Upper lobe of right lung (tissue), 1 donor: ENCODE results near the gene MAGI2. TPM values are rescaled to one million over a fixed set of nuclear protein-coding genes. Genes with fewer than 3 reads are reported as not detected.

Experiments
- ATAC-seq: fragments of 200-7000 bp; cut with Tn5 transposase; one replicate; pipeline ENCODE4 v1.9.1; 2020; ENCODE audit warnings: mild to moderate bottlenecking, moderate library complexity
- DNase-seq: peaks from one replicate; pipeline ENCODE4 v3.0.0-alpha.2; 2020
- H3K27ac ChIP-seq: fragments of 200-600 bp; one replicate; pipeline ENCODE4 v1.8.0; 2022
- H3K27me3 ChIP-seq: fragments of 200-600 bp; one replicate; pipeline ENCODE4 v1.8.0; 2022; ENCODE audit warnings: mild to moderate bottlenecking
- H3K36me3 ChIP-seq: fragments of 200-600 bp; one replicate; pipeline ENCODE4 v1.8.0; 2022
- H3K4me1 ChIP-seq: fragments of 200-600 bp; one replicate; pipeline ENCODE4 v1.8.0; 2022
- H3K4me3 ChIP-seq: fragments of 200-600 bp; one replicate; pipeline ENCODE4 v1.8.0; 2022; ENCODE audit warnings: mild to moderate bottlenecking
- H3K9me3 ChIP-seq: fragments of 200-600 bp; one replicate; pipeline ENCODE4 v1.8.0; 2022
- CTCF ChIP-seq: fragments of 200-600 bp; IDR thresholded peaks from one replicate; pipeline ENCODE4 v1.8.0; 2022; ENCODE audit warnings: antibody characterized with exemption
- intact Hi-C: fragments of 100-400 bp; cut with DNase I; formaldehyde crosslinking; loops from one replicate; pipeline ENCODE4 v1.11.0; 2022
- total RNA-seq: library from RNA; stranded (reverse); fragmentation: NEBNext Ultra II Directional; extraction: Animal tissue kit (Norgen Biotek cat#: 25700); gene quantifications from one replicate; pipeline ENCODE4 v1.2.1, GENCODE V29; 2021
- donor health status: DM: no; HTN: yes; CAD: no; lungs with severe emphysema.

Gene MAGI2
- total RNA-seq, 1 donor from 2014 or later, result 12.8 TPM

GRCh38 chr7:78185149-78185745 is 1268.2 kb downstream of the MAGI2 start:
- no peaks in the 10 kb centered on the region for H3K9me3 ChIP-seq
- no peak overlapping the region for H3K4me3 ChIP-seq
- no peak for TF ChIP-seq CTCF
- no peaks in the 10 kb centered on the region for H3K36me3 ChIP-seq
- H3K27ac ChIP-seq, result no peak overlapping the region
- no peaks in the 10 kb centered on the region for H3K27me3 ChIP-seq
- H3K4me1 ChIP-seq, result no peaks in the 10 kb centered on the region
- intact Hi-C loops, result no loop called here
- DNase-seq (no peak), ATAC-seq (no peak)

DNA sequence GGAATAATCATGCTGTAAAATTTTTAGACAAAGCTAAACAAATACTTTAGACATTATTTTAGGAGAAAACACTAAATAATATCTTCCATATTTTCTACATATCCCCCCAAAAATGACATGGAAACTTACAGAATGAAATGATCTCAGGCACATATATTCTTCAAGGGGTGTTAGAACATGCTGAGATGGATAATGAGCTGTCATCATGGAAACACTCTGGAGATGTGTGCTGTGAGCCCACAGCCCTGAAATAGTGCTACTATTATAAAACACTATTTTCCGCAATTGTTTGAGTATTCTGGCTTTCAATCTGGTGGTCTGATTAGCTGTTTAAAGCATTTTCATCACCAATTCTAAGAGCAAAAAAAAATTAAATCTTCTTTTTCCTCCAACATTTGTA is 1269.2 kb downstream of the MAGI2 start:
- peaks cover 4% of the 10 kb centered on the region for H3K4me1 ChIP-seq
- intact Hi-C loops, result no loop called here
- DNase-seq, result no peak
- no peaks in the 10 kb centered on the region for H3K36me3 ChIP-seq
- H3K4me3 ChIP-seq, result no peak overlapping the region
- TF ChIP-seq CTCF, result no peak
- ATAC-seq, result no peak
- H3K27ac ChIP-seq, result no peak overlapping the region
- H3K9me3 ChIP-seq, result no peaks in the 10 kb centered on the region
- no peaks in the 10 kb centered on the region for H3K27me3 ChIP-seq

DNA sequence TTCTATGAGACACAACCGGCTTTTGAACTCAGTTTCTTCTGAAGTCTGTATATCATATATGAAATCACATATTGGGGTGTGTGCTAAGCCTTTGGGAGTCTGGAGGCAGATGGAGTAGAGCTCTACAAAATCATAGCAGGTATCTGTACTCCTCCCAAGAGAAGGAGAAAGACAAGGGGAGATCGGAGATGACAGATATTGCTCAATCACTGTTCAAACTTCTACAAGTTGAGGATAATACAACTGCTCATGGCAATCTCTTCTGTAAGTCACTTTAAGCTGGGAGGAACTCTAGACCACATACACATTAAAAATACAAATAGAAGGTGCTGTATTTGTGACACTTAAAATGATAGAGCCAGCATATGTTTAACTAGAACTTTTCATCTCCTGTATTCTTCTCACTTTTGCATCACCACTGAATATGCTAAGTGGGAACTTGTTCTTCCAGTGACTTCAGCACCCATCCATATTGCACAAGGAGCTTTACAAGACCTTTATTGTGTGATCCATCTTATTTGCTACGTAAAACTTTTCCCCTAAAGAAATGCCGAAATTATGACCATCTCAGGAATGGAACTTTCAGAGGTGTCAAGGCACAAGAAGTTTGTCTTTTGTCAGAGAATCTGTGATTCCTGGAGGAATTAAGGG is 1273.5 kb downstream of the MAGI2 start:
- H3K9me3 ChIP-seq, result no peaks in the 10 kb centered on the region
- peaks cover 9% of the 10 kb centered on the region for H3K4me1 ChIP-seq
- no peak for TF ChIP-seq CTCF
- intact Hi-C loops, result no loop called here
- no peak for DNase-seq
- no peaks in the 10 kb centered on the region for H3K27me3 ChIP-seq
- ATAC-seq, result no peak
- H3K36me3 ChIP-seq, result no peaks in the 10 kb centered on the region
- H3K27ac ChIP-seq, result no peak overlapping the region
- no peak overlapping the region for H3K4me3 ChIP-seq

- DNase-seq (no peak), ATAC-seq (no peak)
- TF ChIP-seq CTCF, result no peak
- Histone ChIP-seq H3K4me1 (peaks cover 9% of the 10 kb centered on the region), H3K9me3 (no peaks in the 10 kb centered on the region), H3K27ac (no peak overlapping the region), H3K27me3 (no peaks in the 10 kb centered on the region), H3K4me3 (no peak overlapping the region), H3K36me3 (no peaks in the 10 kb centered on the region)
- intact Hi-C loops, result no loop called here
These were observed 1274.3 kb downstream of the MAGI2 start for GRCh38 chr7:78179211-78179610.

DNA sequence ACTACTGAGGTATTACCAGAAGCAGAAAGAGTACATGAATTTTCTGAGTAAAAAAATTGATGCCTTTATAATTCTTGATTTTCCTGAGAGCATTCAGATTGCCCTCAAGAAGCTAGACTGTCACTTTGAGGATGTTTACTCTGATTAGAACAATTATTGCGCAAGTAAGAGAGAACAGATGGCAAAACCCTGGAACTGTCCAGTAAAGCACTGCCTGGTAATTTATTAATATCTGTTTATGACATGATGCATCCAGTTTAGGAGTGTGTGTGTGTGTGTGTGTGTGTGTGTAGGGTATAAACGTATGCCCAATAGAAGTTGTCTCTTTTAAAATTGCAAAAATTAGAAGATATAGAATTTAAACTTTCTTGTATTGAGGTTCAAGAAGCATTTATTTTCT is 1275.1 kb downstream of the MAGI2 start:
- intact Hi-C loops, result no loop called here
- H3K36me3 ChIP-seq, result no peaks in the 10 kb centered on the region
- ATAC-seq, result no peak
- no peak for TF ChIP-seq CTCF
- H3K4me3 ChIP-seq, result no peak overlapping the region
- no peaks in the 10 kb centered on the region for H3K9me3 ChIP-seq
- no peak for DNase-seq
- H3K4me1 ChIP-seq, result peaks cover 9% of the 10 kb centered on the region
- H3K27me3 ChIP-seq, result no peaks in the 10 kb centered on the region
- H3K27ac ChIP-seq, result no peak overlapping the region

DNA sequence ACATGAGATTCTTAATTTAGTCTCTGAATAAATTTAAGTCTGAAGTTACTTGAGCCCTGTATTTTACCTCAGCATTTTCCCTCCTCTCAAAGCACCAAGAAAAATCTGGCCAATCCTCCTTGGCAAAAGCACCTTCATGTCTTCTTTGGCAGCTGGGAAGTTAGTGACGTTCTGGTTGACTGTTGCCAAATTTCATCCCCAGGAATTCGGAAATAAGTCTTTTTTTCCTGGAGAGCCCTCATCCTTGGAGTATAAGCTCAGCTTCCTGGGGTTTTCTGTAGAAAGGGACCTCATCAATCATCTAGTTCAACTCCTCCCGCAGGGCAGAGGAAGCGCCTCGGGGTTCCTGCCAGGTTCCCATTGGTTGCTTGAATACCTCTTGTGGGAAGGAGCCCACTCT is 1277.3 kb downstream of the MAGI2 start:
- DNase-seq, result no peak
- H3K36me3 ChIP-seq, result no peaks in the 10 kb centered on the region
- peaks cover 9% of the 10 kb centered on the region for H3K4me1 ChIP-seq
- H3K9me3 ChIP-seq, result no peaks in the 10 kb centered on the region
- ATAC-seq, result no peak
- no peak overlapping the region for H3K4me3 ChIP-seq
- H3K27me3 ChIP-seq, result no peaks in the 10 kb centered on the region
- TF ChIP-seq CTCF, result no peak
- intact Hi-C loops, result no loop called here
- no peak overlapping the region for H3K27ac ChIP-seq
